Erythroblast (primary cell): ENCODE results near the gene ALG12.

Experiments used
- GATA1 ChIP-seq: IDR thresholded peaks from 2 replicates; pipeline ENCODE4 v1.6.1; 2011; ENCODE audit warnings: low read depth, mild to moderate bottlenecking, control low read depth, low read length, moderate library complexity
- POLR2A ChIP-seq: IDR thresholded peaks from 2 replicates; pipeline ENCODE4 v1.6.1; 2011; ENCODE audit warnings: mild to moderate bottlenecking, low read length

DNA sequence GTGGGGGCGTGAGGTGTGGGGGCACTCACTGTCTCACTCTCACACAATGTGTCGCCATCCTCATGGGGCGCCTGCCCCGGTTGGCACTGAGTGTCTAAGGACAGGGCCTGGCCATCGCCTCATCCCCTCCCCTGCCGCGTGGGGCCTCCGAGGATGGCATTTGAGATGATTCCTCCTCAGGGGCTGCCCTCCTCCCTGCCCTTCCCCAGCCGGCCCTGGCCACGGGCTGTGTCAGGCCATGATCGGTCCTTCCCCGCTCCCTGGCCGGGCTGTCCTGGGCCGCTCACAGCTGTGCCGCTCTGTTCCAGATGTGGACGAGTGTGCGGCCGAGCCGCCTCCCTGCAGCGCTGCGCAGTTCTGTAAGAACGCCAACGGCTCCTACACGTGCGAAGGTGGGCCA, 4.7 kb upstream of the ALG12 start:
- TF ChIP-seq POLR2A (no peak), GATA1 (no peak)
